ENCODE data around the gene WEE1.
A peak's percentile ranks its signal among the peaks of the same experiment; 100 is the strongest.
"Not testable (repeated sequence)": the region's sequence is repeated elsewhere in the genome, so short reads cannot be mapped to it uniquely, and the experiment has no call there.

WEE1 gene

DNA sequence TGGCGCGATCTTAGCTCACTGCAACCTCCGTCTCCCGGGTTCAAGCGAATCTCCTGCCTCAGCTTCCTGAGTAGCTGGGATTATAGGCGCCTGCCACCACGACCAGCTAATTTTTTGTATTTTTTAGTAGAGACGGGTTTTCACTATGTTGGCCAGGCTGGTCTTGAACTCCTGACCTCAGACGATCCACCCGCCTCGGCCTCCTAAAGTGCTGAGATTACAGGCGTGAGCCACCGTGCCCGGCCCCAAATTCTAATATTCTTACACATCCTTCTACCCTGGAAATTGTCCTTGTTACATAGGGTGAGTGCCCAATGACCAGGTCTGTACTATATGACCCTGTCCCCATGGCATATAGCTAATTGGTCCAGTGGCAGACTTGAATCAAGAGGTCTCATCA lies 29.7 kb downstream of the WEE1 start:
- H3K27me3 ChIP-seq (ENCODE audit: control insufficient read depth, insufficient read depth, low read length); H3K4me3 ChIP-seq (ENCODE audit: low read length); H3K36me3 ChIP-seq (ENCODE audit: control insufficient read depth, low read depth, low read length); H3K27ac ChIP-seq (ENCODE audit: low read length); H3K9ac ChIP-seq (ENCODE audit: low read length); H3K9me3 ChIP-seq (ENCODE audit: control insufficient read depth, low read depth, low read length): not testable (repeated sequence)
- peaks cover 26% of the 10 kb centered on the region for H3K4me1 ChIP-seq (ENCODE audit: control insufficient read depth, low read depth, low read length)

DNA sequence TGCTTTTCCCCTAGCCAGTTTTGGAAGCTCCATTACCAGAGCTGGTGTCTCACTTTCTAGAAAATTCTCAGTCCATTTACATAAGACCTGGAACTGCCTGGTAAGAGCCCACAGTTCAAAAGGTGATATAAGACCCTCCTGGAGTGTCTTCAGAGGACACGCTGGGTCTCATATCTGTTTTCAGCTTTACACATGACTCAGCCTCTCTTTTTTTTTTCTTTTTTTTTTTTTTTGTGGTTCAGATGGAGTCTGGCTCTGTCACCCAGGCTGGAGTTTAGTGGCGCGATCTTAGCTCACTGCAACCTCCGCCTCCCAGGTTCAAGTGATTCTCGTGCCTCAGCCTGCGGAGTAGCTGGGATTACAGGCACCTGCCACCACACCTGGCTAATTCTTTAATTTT lies 30.7 kb downstream of the WEE1 start:
- no peaks in the 10 kb centered on the region for H3K27me3 ChIP-seq (ENCODE audit: control insufficient read depth, insufficient read depth, low read length)
- no peaks in the 10 kb centered on the region for H3K9me3 ChIP-seq (ENCODE audit: control insufficient read depth, low read depth, low read length)
- H3K4me3 ChIP-seq (ENCODE audit: low read length), result no peak overlapping the region
- H3K9ac ChIP-seq (ENCODE audit: low read length), result no peak overlapping the region
- no peak overlapping the region for H3K27ac ChIP-seq (ENCODE audit: low read length)
- no peaks in the 10 kb centered on the region for H3K36me3 ChIP-seq (ENCODE audit: control insufficient read depth, low read depth, low read length)
- H3K4me1 ChIP-seq (ENCODE audit: control insufficient read depth, low read depth, low read length), result peaks cover 30% of the 10 kb centered on the region

DNA sequence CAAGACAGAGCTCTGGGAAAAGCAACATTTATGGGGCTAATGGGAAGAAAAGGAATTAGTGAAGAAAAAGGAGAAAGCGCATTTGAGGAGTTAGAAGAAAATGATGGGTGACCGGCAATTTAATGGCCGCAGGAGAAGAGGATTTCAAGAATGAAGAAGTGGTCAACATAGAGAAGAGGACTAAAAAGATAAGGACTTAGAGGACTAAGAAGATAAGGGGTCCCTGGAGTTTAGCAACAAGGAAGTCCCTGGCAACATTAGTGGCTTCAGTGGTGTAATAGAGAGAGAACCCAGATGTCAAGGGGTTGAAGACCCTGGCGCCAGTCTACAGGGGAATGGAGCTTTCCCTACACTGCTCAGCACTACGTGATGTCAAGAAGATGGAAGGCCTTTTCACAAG lies 32.3 kb downstream of the WEE1 start:
- H3K9ac ChIP-seq (ENCODE audit: low read length), result no peak overlapping the region
- H3K27ac ChIP-seq (ENCODE audit: low read length), result no peak overlapping the region
- no peaks in the 10 kb centered on the region for H3K27me3 ChIP-seq (ENCODE audit: control insufficient read depth, insufficient read depth, low read length)
- H3K9me3 ChIP-seq (ENCODE audit: control insufficient read depth, low read depth, low read length), result no peaks in the 10 kb centered on the region
- H3K36me3 ChIP-seq (ENCODE audit: control insufficient read depth, low read depth, low read length), result no peaks in the 10 kb centered on the region
- H3K4me1 ChIP-seq (ENCODE audit: control insufficient read depth, low read depth, low read length), result peaks cover 29% of the 10 kb centered on the region
- H3K4me3 ChIP-seq (ENCODE audit: low read length), result no peak overlapping the region

DNA sequence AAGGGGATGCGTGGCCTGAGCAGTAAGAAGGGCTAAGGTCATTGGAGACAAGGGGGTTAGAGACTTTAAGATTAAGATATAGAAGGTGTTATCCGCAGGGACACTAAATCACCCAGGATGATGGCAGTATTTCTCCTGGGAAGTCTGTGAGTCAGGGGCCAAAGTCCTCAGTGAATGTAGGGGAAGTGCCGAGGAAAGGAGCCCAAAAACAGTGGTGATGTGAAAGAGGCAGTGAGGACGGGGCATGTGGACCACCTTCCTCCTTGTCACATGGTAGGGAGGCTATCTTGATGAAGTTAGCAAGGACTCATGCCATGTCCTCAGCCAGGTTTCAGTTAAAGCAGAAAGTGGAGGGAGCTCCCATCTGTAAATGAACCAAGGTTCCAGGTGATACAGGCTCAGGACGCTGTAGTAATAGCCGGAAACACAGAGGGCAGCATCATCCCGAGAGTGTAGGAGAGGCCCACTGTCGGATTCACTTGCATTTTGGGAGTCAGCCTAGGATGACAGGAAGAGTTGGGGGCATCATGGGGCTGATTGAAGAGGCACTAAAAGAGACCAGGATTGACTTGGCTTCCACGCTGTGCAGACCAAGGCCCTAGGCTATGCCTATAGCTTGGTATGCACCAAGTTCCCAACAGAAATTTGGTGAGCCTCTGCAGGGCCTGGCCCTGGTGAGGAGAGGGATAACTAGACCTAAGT lies 33.5 kb downstream of the WEE1 start:
- no peak overlapping the region for H3K4me3 ChIP-seq (ENCODE audit: low read length)
- H3K27ac ChIP-seq (ENCODE audit: low read length), result no peak overlapping the region
- H3K4me1 ChIP-seq (ENCODE audit: control insufficient read depth, low read depth, low read length), result peaks cover 17% of the 10 kb centered on the region
- H3K9me3 ChIP-seq (ENCODE audit: control insufficient read depth, low read depth, low read length), result no peaks in the 10 kb centered on the region
- no peak overlapping the region for H3K9ac ChIP-seq (ENCODE audit: low read length)
- H3K27me3 ChIP-seq (ENCODE audit: control insufficient read depth, insufficient read depth, low read length), result no peaks in the 10 kb centered on the region
- H3K36me3 ChIP-seq (ENCODE audit: control insufficient read depth, low read depth, low read length), result no peaks in the 10 kb centered on the region

DNA sequence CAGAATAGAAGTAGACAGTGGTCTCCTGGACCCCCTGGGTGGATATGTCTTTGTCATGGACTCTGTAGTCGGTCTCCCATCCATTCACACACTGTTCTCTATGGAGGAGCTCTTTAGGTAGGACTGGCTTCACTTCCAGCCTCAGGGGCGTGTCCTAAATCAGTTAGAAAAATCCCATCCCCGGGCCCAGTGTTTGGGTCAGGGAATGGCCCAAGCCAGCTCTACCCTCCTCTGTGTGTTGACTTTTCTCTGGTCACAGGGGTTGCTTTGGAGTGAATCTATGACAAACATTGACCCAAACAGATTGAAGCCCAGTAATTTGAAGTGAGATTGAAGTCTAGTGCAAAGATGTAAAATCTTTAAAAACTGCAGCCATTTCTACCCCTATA lies 34.0 kb downstream of the WEE1 start:
- Histone ChIP-seq H3K27ac (ENCODE audit: low read length) (no peak overlapping the region), H3K9ac (ENCODE audit: low read length) (no peak overlapping the region), H3K4me1 (ENCODE audit: control insufficient read depth, low read depth, low read length) (peaks cover 11% of the 10 kb centered on the region), H3K27me3 (ENCODE audit: control insufficient read depth, insufficient read depth, low read length) (no peaks in the 10 kb centered on the region), H3K4me3 (ENCODE audit: low read length) (no peak overlapping the region), H3K9me3 (ENCODE audit: control insufficient read depth, low read depth, low read length) (no peaks in the 10 kb centered on the region), H3K36me3 (ENCODE audit: control insufficient read depth, low read depth, low read length) (no peaks in the 10 kb centered on the region)

DNA sequence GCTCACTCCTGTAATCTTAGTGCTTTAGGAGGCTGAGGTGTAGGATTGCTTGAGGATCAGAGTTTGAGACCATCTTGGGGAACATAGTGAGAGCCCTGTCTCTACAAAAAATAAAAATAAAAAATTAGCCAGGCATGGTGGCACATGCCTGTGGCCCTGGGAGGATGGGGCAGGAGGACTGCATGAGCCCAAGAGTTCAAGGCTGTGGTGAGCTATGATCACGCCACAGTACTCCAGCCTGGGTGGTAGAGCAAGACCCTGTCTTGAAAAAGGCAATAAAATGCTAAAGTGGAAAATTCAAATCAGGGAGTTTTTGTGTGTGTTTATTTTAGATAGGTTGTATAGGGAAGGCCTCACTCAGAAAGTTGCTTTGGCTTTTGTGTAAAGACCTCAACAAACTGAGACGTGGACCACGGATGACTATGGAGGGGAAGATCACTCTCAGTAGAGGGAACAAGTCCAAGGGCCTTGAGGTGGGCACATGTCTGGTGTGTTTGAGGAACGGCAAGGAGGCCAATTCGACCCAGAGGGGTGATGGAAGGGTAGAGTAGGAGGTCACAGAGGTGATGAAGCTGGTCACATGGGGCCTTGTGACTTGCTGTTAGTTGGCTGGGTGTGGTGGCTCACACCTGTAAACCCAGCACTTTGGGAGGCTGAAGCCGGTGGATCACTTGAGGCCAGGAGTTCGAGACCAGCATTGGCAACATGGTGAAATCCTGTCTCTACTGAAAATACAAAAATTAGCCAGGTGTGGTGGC lies 35.7 kb downstream of the WEE1 start:
- Histone ChIP-seq H3K9ac (ENCODE audit: low read length) (no peak overlapping the region), H3K9me3 (ENCODE audit: control insufficient read depth, low read depth, low read length) (no peaks in the 10 kb centered on the region), H3K4me3 (ENCODE audit: low read length) (no peak overlapping the region), H3K4me1 (ENCODE audit: control insufficient read depth, low read depth, low read length) (peaks cover 21% of the 10 kb centered on the region), H3K27ac (ENCODE audit: low read length) (no peak overlapping the region), H3K27me3 (ENCODE audit: control insufficient read depth, insufficient read depth, low read length) (no peaks in the 10 kb centered on the region), H3K36me3 (ENCODE audit: control insufficient read depth, low read depth, low read length) (no peaks in the 10 kb centered on the region)

DNA sequence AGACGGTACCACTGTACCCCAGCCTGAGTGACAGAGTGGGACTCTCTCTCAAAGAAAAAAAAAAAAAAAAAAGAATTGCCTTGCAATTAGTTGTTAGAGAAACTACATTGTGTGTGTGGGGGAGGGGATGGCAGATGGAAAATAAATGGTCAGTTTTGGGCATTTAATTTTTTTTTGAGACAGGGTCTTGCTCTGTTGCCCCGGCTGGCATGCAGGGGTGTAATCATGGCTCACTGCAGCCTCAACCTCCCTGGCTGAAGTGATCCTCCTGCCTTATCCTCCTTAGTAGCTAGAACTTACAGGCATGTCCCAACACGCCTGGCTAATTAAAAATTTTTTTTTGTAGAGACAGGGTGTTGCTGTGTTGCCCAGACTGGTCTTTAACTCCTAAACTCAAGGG lies 36.4 kb downstream of the WEE1 start:
- Histone ChIP-seq H3K9ac (ENCODE audit: low read length) (no peak overlapping the region), H3K36me3 (ENCODE audit: control insufficient read depth, low read depth, low read length) (no peaks in the 10 kb centered on the region), H3K9me3 (ENCODE audit: control insufficient read depth, low read depth, low read length) (no peaks in the 10 kb centered on the region), H3K27ac (ENCODE audit: low read length) (no peak overlapping the region), H3K4me1 (ENCODE audit: control insufficient read depth, low read depth, low read length) (peaks cover 25% of the 10 kb centered on the region), H3K27me3 (ENCODE audit: control insufficient read depth, insufficient read depth, low read length) (peaks cover 6% of the 10 kb centered on the region), H3K4me3 (ENCODE audit: low read length) (no peak overlapping the region)

DNA sequence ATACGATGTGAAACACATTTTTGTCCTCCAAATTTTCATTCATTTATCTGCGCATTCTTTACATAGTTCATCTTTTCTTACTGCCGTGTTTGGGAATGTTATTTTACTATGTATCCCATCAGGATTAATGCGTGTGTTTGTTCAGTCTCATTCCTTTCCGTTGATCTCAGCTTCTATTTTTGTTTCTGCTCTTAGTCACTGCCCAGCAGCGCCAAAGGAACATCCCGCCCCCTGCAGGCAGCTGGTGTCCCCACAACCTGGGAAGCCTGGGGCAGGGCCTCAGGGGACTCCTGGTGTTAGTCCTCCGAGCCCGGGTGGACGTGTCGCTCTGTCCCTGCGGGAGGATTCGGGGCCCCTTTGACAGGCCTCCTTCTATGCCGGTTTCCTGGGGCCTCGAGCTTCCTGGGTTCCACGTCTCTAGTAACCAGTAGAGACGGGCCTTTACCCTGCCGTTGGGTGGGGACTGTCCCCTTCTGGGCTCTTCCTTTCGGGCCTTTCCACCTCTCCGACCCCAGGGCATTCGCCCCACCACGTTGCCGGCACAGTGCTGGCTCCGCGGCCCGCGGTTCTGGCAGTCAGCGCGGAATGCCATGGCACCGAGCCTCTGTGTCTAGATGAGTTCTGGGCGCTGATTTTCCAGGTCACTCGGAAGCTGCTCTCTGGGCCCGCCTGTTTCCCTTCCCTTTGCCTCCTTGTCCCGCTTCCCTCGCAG lies 39.8 kb downstream of the WEE1 start:
- H3K4me1 ChIP-seq (ENCODE audit: control insufficient read depth, low read depth, low read length), result peaks cover 17% of the 10 kb centered on the region
- no peak overlapping the region for H3K27ac ChIP-seq (ENCODE audit: low read length)
- no peaks in the 10 kb centered on the region for H3K36me3 ChIP-seq (ENCODE audit: control insufficient read depth, low read depth, low read length)
- peak overlapping the region; percentile 29 for H3K9ac ChIP-seq (ENCODE audit: low read length)
- H3K9me3 ChIP-seq (ENCODE audit: control insufficient read depth, low read depth, low read length), result no peaks in the 10 kb centered on the region
- peaks cover 7% of the 10 kb centered on the region for H3K27me3 ChIP-seq (ENCODE audit: control insufficient read depth, insufficient read depth, low read length)
- peak overlapping the region; percentile 44 for H3K4me3 ChIP-seq (ENCODE audit: low read length)

DNA sequence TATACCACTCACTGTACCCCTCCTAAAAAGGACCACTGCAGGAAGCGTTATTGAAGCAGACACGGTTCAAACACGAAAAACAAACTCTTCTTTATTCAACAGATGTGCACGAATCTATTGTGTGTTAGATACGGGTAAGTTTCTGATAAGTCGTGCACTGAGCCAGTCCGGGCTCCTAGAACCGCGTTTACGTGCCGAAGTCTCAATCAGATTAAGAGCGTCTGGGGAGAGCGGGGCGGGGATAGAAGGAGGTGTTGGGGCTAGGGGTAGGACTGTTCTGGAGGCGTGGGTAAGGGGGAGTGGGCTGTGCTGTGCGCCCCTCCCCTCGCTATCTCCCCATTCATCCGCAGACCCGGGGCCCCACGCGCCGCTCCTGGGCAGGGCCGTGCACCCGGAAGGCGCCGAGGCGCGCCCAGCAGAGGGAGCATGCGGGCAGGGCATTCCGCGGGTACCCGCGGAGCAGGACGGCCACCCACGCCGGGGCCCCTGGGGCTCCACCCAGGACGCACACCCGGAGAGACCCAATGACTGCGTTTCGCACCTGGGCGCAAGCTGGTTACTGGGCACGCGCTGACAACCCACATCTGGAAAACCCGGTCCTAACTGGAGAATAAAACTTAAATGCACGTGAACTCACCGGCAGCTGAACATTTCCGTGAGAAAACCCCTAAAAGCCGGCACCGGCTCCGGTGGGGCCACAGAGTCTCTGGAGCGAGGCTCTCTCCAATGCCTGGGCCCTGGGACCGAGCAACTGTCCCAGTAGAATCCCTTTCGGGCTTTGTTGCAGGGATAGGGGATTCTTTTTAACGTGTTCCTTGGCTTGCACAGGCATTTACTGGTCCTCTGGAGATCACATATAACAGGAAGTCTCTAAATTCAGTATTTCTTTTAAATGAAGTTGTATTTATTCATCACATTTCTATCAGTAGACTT lies 40.6 kb downstream of the WEE1 start:
- Histone ChIP-seq H3K4me3 (ENCODE audit: low read length) (peak overlapping the region; percentile 44), H3K36me3 (ENCODE audit: control insufficient read depth, low read depth, low read length) (no peaks in the 10 kb centered on the region), H3K27me3 (ENCODE audit: control insufficient read depth, insufficient read depth, low read length) (peaks cover 7% of the 10 kb centered on the region), H3K9me3 (ENCODE audit: control insufficient read depth, low read depth, low read length) (no peaks in the 10 kb centered on the region), H3K9ac (ENCODE audit: low read length) (peak overlapping the region; percentile 29), H3K27ac (ENCODE audit: low read length) (no peak overlapping the region), H3K4me1 (ENCODE audit: control insufficient read depth, low read depth, low read length) (peaks cover 14% of the 10 kb centered on the region)

DNA sequence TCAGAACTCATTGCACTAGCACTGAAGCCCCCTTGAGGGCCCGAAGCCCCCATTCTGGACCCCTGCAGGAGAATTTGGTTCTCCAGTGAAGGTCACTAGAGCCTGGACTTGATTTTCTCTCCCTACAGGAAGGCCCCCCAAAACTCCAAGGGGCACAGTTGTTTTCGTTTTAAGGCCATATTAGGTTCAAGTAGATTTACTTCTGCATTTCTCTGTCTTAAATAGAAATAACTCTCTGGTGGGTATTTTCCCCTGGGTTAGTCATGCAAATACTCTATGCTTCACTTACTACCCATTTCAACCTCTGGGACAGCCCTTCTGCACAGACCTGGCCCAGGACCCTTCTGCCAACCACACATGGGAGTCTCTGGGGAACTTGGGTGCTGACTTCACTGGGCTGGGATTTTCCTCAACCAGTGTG lies 41.6 kb downstream of the WEE1 start:
- H3K9ac ChIP-seq (ENCODE audit: low read length), result no peak overlapping the region
- H3K4me3 ChIP-seq (ENCODE audit: low read length), result peak overlapping the region; percentile 44
- peaks cover 7% of the 10 kb centered on the region for H3K27me3 ChIP-seq (ENCODE audit: control insufficient read depth, insufficient read depth, low read length)
- H3K4me1 ChIP-seq (ENCODE audit: control insufficient read depth, low read depth, low read length), result peaks cover 14% of the 10 kb centered on the region
- H3K36me3 ChIP-seq (ENCODE audit: control insufficient read depth, low read depth, low read length), result no peaks in the 10 kb centered on the region
- H3K27ac ChIP-seq (ENCODE audit: low read length), result no peak overlapping the region
- no peaks in the 10 kb centered on the region for H3K9me3 ChIP-seq (ENCODE audit: control insufficient read depth, low read depth, low read length)
